ENCODE measurements around the gene ZSCAN2.

ZSCAN2 gene

GRCh38 chr15:84601555-84601838 lies 688 bp downstream of the ZSCAN2 start:
- TF ChIP-seq FOXP2 (optimal IDR thresholded peaks at IDR 0.05; ENCODE audit: borderline replicate concordance, extremely low read depth, extremely low read length, insufficient read depth) (no peak), SIN3A (IDR thresholded peaks at IDR 0.05; ENCODE audit: borderline replicate concordance, insufficient read depth, low read length) (no peak), REST (IDR thresholded peaks at IDR 0.05; ENCODE audit: insufficient read depth in 1 of 2, low read depth in 2 of 2, low read length in 2 of 2) (no peak), TAF1 (IDR thresholded peaks at IDR 0.05; ENCODE audit: borderline replicate concordance, insufficient read depth, low read length) (no peak), POLR2AphosphoS5 (IDR thresholded peaks at IDR 0.05; ENCODE audit: low read depth, low read length) (no peak)

GRCh38 chr15:84603630-84604379 lies 3.0 kb downstream of the ZSCAN2 start:
- no peak for TF ChIP-seq SIN3A (IDR thresholded peaks at IDR 0.05; ENCODE audit: borderline replicate concordance, insufficient read depth, low read length)
- TF ChIP-seq REST (IDR thresholded peaks at IDR 0.05; ENCODE audit: insufficient read depth in 1 of 2, low read depth in 2 of 2, low read length in 2 of 2) = no peak
- TF ChIP-seq FOXP2 (optimal IDR thresholded peaks at IDR 0.05; ENCODE audit: borderline replicate concordance, extremely low read depth, extremely low read length, insufficient read depth) = no peak
- no peak for TF ChIP-seq TAF1 (IDR thresholded peaks at IDR 0.05; ENCODE audit: borderline replicate concordance, insufficient read depth, low read length)
- no peak for TF ChIP-seq POLR2AphosphoS5 (IDR thresholded peaks at IDR 0.05; ENCODE audit: low read depth, low read length)

- TF ChIP-seq SIN3A (IDR thresholded peaks at IDR 0.05; ENCODE audit: borderline replicate concordance, insufficient read depth, low read length) (no peak), TAF1 (IDR thresholded peaks at IDR 0.05; ENCODE audit: borderline replicate concordance, insufficient read depth, low read length) (no peak), POLR2AphosphoS5 (IDR thresholded peaks at IDR 0.05; ENCODE audit: low read depth, low read length) (no peak), REST (IDR thresholded peaks at IDR 0.05; ENCODE audit: insufficient read depth in 1 of 2, low read depth in 2 of 2, low read length in 2 of 2) (no peak), FOXP2 (optimal IDR thresholded peaks at IDR 0.05; ENCODE audit: borderline replicate concordance, extremely low read depth, extremely low read length, insufficient read depth) (no peak)
Measured at GRCh38 chr15:84604826-84605553, 4.2 kb downstream of the ZSCAN2 start.

GRCh38 chr15:84605554-84605882 lies 4.7 kb downstream of the ZSCAN2 start:
- TF ChIP-seq SIN3A (IDR thresholded peaks at IDR 0.05; ENCODE audit: borderline replicate concordance, insufficient read depth, low read length) (no peak), POLR2AphosphoS5 (IDR thresholded peaks at IDR 0.05; ENCODE audit: low read depth, low read length) (no peak), FOXP2 (optimal IDR thresholded peaks at IDR 0.05; ENCODE audit: borderline replicate concordance, extremely low read depth, extremely low read length, insufficient read depth) (no peak), REST (IDR thresholded peaks at IDR 0.05; ENCODE audit: insufficient read depth in 1 of 2, low read depth in 2 of 2, low read length in 2 of 2) (no peak), TAF1 (IDR thresholded peaks at IDR 0.05; ENCODE audit: borderline replicate concordance, insufficient read depth, low read length) (no peak)

All from PFSK-1 (cell line).